Endothelial cell (in vitro differentiated cells): ENCODE data around the gene PAFAH1B2. TPM values are rescaled to one million over a fixed set of nuclear protein-coding genes. Genes with fewer than 3 reads are reported as not detected.
"Not testable (repeated sequence)": the region's sequence is repeated elsewhere in the genome, so short reads cannot be mapped to it uniquely, and the experiment has no call there.

Source experiments
- DNase-seq: peaks from one replicate; pipeline ENCODE4 v3.0.0; 2021; ENCODE audit warnings: low spot score
- H3K27ac Mint-ChIP-seq: one replicate; pipeline ENCODE4 v1.8.0; 2021; ENCODE audit warnings: mixed read lengths, inconsistent platforms; ENCODE audit not compliant: unreplicated experiment
- H3K27me3 Mint-ChIP-seq: one replicate; pipeline ENCODE4 v1.8.0; 2021; ENCODE audit warnings: mild to moderate bottlenecking, moderate library complexity, mixed read lengths, inconsistent platforms; ENCODE audit not compliant: unreplicated experiment
- H3K36me3 Mint-ChIP-seq: one replicate; pipeline ENCODE4 v1.8.0; 2021; ENCODE audit warnings: mild to moderate bottlenecking, low read depth, mixed read lengths, inconsistent platforms; ENCODE audit not compliant: unreplicated experiment
- H3K4me1 Mint-ChIP-seq: one replicate; pipeline ENCODE4 v1.8.0; 2021; ENCODE audit warnings: mild to moderate bottlenecking, mixed read lengths, inconsistent platforms; ENCODE audit not compliant: unreplicated experiment
- H3K4me3 Mint-ChIP-seq: one replicate; pipeline ENCODE4 v1.8.0; 2021; ENCODE audit warnings: mild to moderate bottlenecking, mixed read lengths, inconsistent platforms; ENCODE audit not compliant: unreplicated experiment
- H3K9me3 Mint-ChIP-seq: one replicate; pipeline ENCODE4 v1.8.0; 2021; ENCODE audit warnings: mixed read lengths, inconsistent platforms; ENCODE audit not compliant: unreplicated experiment
- CTCF ChIP-seq: fragments of 200-600 bp; sonication (generic); IDR thresholded peaks from one replicate; pipeline ENCODE4 v1.5.0; 2021; ENCODE audit warnings: antibody characterized with exemption; ENCODE audit not compliant: unreplicated experiment
- total RNA-seq: library from RNA; stranded (reverse); fragmentation: NEBNext Ultra II Directional; extraction: Animal tissue kit (Norgen Biotek cat#: 25700); gene quantifications from one replicate; pipeline ENCODE4 v1.2.1, GENCODE V29; 2021; ENCODE audit not compliant: unreplicated experiment

PAFAH1B2 gene
- total RNA-seq, 1 donor from 2014 or later: 87.4 TPM

- no peak for TF ChIP-seq CTCF
- no peaks in the 10 kb centered on the region for H3K36me3 Mint-ChIP-seq
- no peak overlapping the region for H3K4me3 Mint-ChIP-seq
- H3K9me3 Mint-ChIP-seq: no peaks in the 10 kb centered on the region
- H3K4me1 Mint-ChIP-seq: peaks cover 23% of the 10 kb centered on the region
- H3K27me3 Mint-ChIP-seq: peaks cover 3% of the 10 kb centered on the region
- no peak overlapping the region for H3K27ac Mint-ChIP-seq
- DNase-seq: no peak
These were observed 43.5 kb upstream of the PAFAH1B2 start for GRCh38 chr11:117100556-117100955.

- Mint-ChIP-seq H3K36me3 (no peaks in the 10 kb centered on the region), H3K4me1 (peaks cover 2% of the 10 kb centered on the region), H3K27ac (no peak overlapping the region), H3K27me3 (no peaks in the 10 kb centered on the region), H3K9me3 (no peaks in the 10 kb centered on the region), H3K4me3 (no peak overlapping the region)
- no peak for TF ChIP-seq CTCF
- no peak for DNase-seq
These were observed 36.1 kb upstream of the PAFAH1B2 start for GRCh38 chr11:117107701-117108590.

GRCh38 chr11:117110294-117110950 lies 33.7 kb upstream of the PAFAH1B2 start:
- TF ChIP-seq CTCF: no peak
- no peaks in the 10 kb centered on the region for H3K36me3 Mint-ChIP-seq
- no peak overlapping the region for H3K27ac Mint-ChIP-seq
- peaks cover 2% of the 10 kb centered on the region for H3K4me1 Mint-ChIP-seq
- no peaks in the 10 kb centered on the region for H3K27me3 Mint-ChIP-seq
- no peaks in the 10 kb centered on the region for H3K9me3 Mint-ChIP-seq
- DNase-seq: no peak
- H3K4me3 Mint-ChIP-seq: no peak overlapping the region

- not testable (repeated sequence) for H3K27me3 Mint-ChIP-seq, H3K36me3 Mint-ChIP-seq, DNase-seq, H3K4me3 Mint-ChIP-seq, H3K4me1 Mint-ChIP-seq, H3K27ac Mint-ChIP-seq, H3K9me3 Mint-ChIP-seq
These were observed 31.6 kb upstream of the PAFAH1B2 start for GRCh38 chr11:117112497-117112896.

- H3K27me3 Mint-ChIP-seq, H3K27ac Mint-ChIP-seq, H3K4me1 Mint-ChIP-seq, H3K36me3 Mint-ChIP-seq, H3K9me3 Mint-ChIP-seq, H3K4me3 Mint-ChIP-seq, DNase-seq: not testable (repeated sequence)
These were observed 31.1 kb upstream of the PAFAH1B2 start for GRCh38 chr11:117112939-117113338.

GRCh38 chr11:117117681-117118080 lies 26.4 kb upstream of the PAFAH1B2 start:
- Mint-ChIP-seq H3K9me3 (no peaks in the 10 kb centered on the region), H3K4me3 (no peak overlapping the region), H3K4me1 (peaks cover 4% of the 10 kb centered on the region), H3K36me3 (no peaks in the 10 kb centered on the region), H3K27me3 (peaks cover 1% of the 10 kb centered on the region), H3K27ac (no peak overlapping the region)
- no peak for DNase-seq
- no peak for TF ChIP-seq CTCF
